Measurements from ENCODE around the gene WWOX. TPM values are rescaled to one million over a fixed set of nuclear protein-coding genes. Genes with fewer than 3 reads are reported as not detected.

Gene WWOX
- total and polyA plus RNA-seq, 2 of the 4 experiments (the other 2 are of a cell fraction) = 2.7 to 5.4 TPM

- no peak for TF ChIP-seq RAD21 (IDR thresholded peaks at IDR 0.05; ENCODE audit: low read length)
- TF ChIP-seq MXI1 (IDR thresholded peaks at IDR 0.05; ENCODE audit: borderline replicate concordance, low read depth, low read length) = no peak
- TF ChIP-seq FOS (IDR thresholded peaks at IDR 0.05; ENCODE audit: low read depth, low read length) = no peak
- no peak for TF ChIP-seq NFE2L2 (IDR thresholded peaks at IDR 0.05; ENCODE audit: low read depth, low read length)
- no peak for TF ChIP-seq MAZ (IDR thresholded peaks at IDR 0.05; ENCODE audit: borderline replicate concordance, low read depth, low read length)
- TF ChIP-seq RCOR1 (IDR thresholded peaks at IDR 0.05; ENCODE audit: insufficient replicate concordance, low read length) = no peak
- no peak for TF ChIP-seq CHD1 (IDR thresholded peaks at IDR 0.05; ENCODE audit: low read depth, low read length)
- no peak for TF ChIP-seq POLR2A (IDR thresholded peaks at IDR 0.05; ENCODE audit: low read depth, low read length)
- TF ChIP-seq, protein P1, sequence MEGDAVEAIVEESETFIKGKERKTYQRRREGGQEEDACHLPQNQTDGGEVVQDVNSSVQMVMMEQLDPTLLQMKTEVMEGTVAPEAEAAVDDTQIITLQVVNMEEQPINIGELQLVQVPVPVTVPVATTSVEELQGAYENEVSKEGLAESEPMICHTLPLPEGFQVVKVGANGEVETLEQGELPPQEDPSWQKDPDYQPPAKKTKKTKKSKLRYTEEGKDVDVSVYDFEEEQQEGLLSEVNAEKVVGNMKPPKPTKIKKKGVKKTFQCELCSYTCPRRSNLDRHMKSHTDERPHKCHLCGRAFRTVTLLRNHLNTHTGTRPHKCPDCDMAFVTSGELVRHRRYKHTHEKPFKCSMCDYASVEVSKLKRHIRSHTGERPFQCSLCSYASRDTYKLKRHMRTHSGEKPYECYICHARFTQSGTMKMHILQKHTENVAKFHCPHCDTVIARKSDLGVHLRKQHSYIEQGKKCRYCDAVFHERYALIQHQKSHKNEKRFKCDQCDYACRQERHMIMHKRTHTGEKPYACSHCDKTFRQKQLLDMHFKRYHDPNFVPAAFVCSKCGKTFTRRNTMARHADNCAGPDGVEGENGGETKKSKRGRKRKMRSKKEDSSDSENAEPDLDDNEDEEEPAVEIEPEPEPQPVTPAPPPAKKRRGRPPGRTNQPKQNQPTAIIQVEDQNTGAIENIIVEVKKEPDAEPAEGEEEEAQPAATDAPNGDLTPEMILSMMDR (conservative IDR thresholded peaks at IDR 0.05; ENCODE audit: low read depth, low read length) = no peak
- no peak for TF ChIP-seq ELK1 (IDR thresholded peaks at IDR 0.05; ENCODE audit: borderline replicate concordance, low read depth, low read length)
- no peak for TF ChIP-seq RFX5 (IDR thresholded peaks at IDR 0.05; ENCODE audit: low read depth, low read length)
- TF ChIP-seq, protein P2, sequence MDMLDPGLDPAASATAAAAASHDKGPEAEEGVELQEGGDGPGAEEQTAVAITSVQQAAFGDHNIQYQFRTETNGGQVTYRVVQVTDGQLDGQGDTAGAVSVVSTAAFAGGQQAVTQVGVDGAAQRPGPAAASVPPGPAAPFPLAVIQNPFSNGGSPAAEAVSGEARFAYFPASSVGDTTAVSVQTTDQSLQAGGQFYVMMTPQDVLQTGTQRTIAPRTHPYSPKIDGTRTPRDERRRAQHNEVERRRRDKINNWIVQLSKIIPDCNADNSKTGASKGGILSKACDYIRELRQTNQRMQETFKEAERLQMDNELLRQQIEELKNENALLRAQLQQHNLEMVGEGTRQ (IDR thresholded peaks at IDR 0.05; ENCODE audit: low read depth, low read length) = no peak
- TF ChIP-seq SMC3 (IDR thresholded peaks at IDR 0.05; ENCODE audit: low read depth, low read length) = no peak
- dilution Hi-C loops (cut with HindIII; ENCODE audit: low sequenced_read_pairs, unreplicated experiment) (no loop called here), in situ Hi-C loops (cut with MboI; ENCODE audit: low sequenced_read_pairs) (no loop called here), intact Hi-C loops (cut with micrococcal nuclease) (no loop called here)
- Histone ChIP-seq H4K20me1 (ENCODE audit: insufficient read depth, low read length) (no peaks in the 10 kb centered on the region), H3K9me3 (ENCODE audit: control insufficient read depth, insufficient read depth, low read length) (peaks cover 22% of the 10 kb centered on the region), H3K56ac (ENCODE audit: extremely low read depth, insufficient read depth, low read length) (no peak overlapping the region), H3K14ac (replicated peaks; ENCODE audit: low read depth, low read length) (no peak overlapping the region), H2AK5ac (ENCODE audit: low read depth, low read length) (no peak overlapping the region), H2BK5ac (ENCODE audit: low read depth, low read length, poor library complexity, severe bottlenecking) (no peak overlapping the region), H4K8ac (ENCODE audit: low read depth in 2 of 2, low read length in 2 of 2) (no peak overlapping the region), H2BK20ac (ENCODE audit: low read depth, low read length) (no peak overlapping the region), H3K27me3 (ENCODE audit: control insufficient read depth, insufficient read depth, low read length) (no peaks in the 10 kb centered on the region), H2BK120ac (ENCODE audit: low read depth, low read length) (no peak overlapping the region), H3K9me1 (ENCODE audit: insufficient read depth, low read length) (no peaks in the 10 kb centered on the region), H2AK9ac (replicated peaks; ENCODE audit: low read depth, low read length, poor library complexity) (no peak overlapping the region), H3K4ac (ENCODE audit: low read depth, low read length) (no peak overlapping the region), H3K27ac (ENCODE audit: insufficient read depth, low read length) (no peak overlapping the region), H3K36me3 (ENCODE audit: control insufficient read depth, insufficient read depth, low read length) (no peaks in the 10 kb centered on the region), H3K79me1 (ENCODE audit: low read depth in 1 of 2, low read length in 2 of 2) (no peaks in the 10 kb centered on the region), H4K91ac (ENCODE audit: insufficient read depth, low read depth, low read length) (no peak overlapping the region), H2AFZ (replicated peaks; ENCODE audit: low read length, poor library complexity) (no peak overlapping the region), H3K9ac (ENCODE audit: low read depth, low read length) (no peak overlapping the region), H3K18ac (ENCODE audit: low read depth, low read length) (no peak overlapping the region), H3K23ac (ENCODE audit: low read depth, low read length) (no peak overlapping the region), H2BK15ac (ENCODE audit: low read depth, low read length) (no peak overlapping the region), H4K5ac (ENCODE audit: low read depth, low read length) (no peak overlapping the region), H3K4me3 (ENCODE audit: insufficient read depth, low read depth, low read length) (no peak overlapping the region), H3K4me2 (ENCODE audit: low read depth, low read length) (no peak overlapping the region), H3K4me1 (ENCODE audit: control insufficient read depth, insufficient read depth, low read length) (no peaks in the 10 kb centered on the region)
- 40% methylated on average over 3 of the region's 9 CpGs; no CpG with 5 or more reads in 1 of the 2 experiments for whole genome bisulfite sequencing, 2 experiments (ENCODE audit: extremely low coverage in 2 of 2, insufficient read length in 1 of 2)
- ATAC-seq (ENCODE audit: low read depth) = no peak
- no TSS peak for BruUV-seq (replicated peaks)
- ChIA-PET CTCF (no interaction called here), POLR2A (ENCODE audit: unreplicated experiment) (no interaction called here)
- DNase-seq = no peak
Measured at GRCh38 chr16:79165506-79165905, 1066.1 kb downstream of the WWOX start.
